GM12873 (cell line): ENCODE data around the gene ABRACL.
A peak's percentile ranks its signal among the peaks of the same experiment; 100 is the strongest.

Experiments used
- CTCF ChIP-seq: IDR thresholded peaks from 2 replicates; pipeline ENCODE4 v1.5.1; 2012; ENCODE audit warnings: low read depth, mild to moderate bottlenecking, moderate library complexity, low read length, control low read depth; ENCODE audit not compliant: insufficient read depth; ENCODE audit errors: missing control alignments

The ABRACL gene

GRCh38 chr6:138987643-138988468 lies 40.7 kb upstream of the ABRACL start, which contains the start of gene REPS1:
TSS of gene REPS1 (minus strand) at chr6:138988253. CDS start at chr6:138987682, 571 bp downstream.
- peak; percentile 85 for TF ChIP-seq CTCF

GRCh38 chr6:138988469-138988834 lies 40.1 kb upstream of the ABRACL start:
- TF ChIP-seq CTCF, result no peak

- no peak for TF ChIP-seq CTCF
Measured at GRCh38 chr6:138989098-138989983, 39.2 kb upstream of the ABRACL start.

- TF ChIP-seq CTCF, result no peak
Measured at GRCh38 chr6:138991206-138991605, 37.3 kb upstream of the ABRACL start.

- TF ChIP-seq CTCF, result no peak
Measured at GRCh38 chr6:138996524-138996923, 32.0 kb upstream of the ABRACL start.

GRCh38 chr6:138997136-138997535 lies 31.4 kb upstream of the ABRACL start:
- no peak for TF ChIP-seq CTCF
